MCF 10A (cell line): ENCODE results near the gene SPINT2. TPM values are rescaled to one million over a fixed set of nuclear protein-coding genes. Genes with fewer than 3 reads are reported as not detected.

ENCODE experiments used
- BruUV-seq: library from RNA; stranded (reverse); fragments of 400-500 nt; replicated peaks from 2 replicates; lab custom pipeline; 2021; lab: Mats Ljungman, UMichigan
- CTCF ChIA-PET: fragments of 300-600 bp; sonication (Branson Sonifier 250); formaldehyde crosslinking; extraction: SDS; loops from one replicate; lab custom pipeline; 2021; ENCODE audit warnings: antibody characterized with exemption, inconsistent platforms; lab: Yijun Ruan, JAX
- POLR2A ChIA-PET: fragments of 300-600, 350-650 bp; sonication (Branson Sonifier 250); formaldehyde crosslinking; extraction: SDS; loops from one replicate; lab custom pipeline; 2020; ENCODE audit warnings: antibody characterized with exemption, inconsistent platforms; lab: Yijun Ruan, JAX
- DNase-seq: peaks from one replicate; pipeline ENCODE4 v3.0.0-alpha.2; 2018; ENCODE audit not compliant: unreplicated experiment
- H3K27ac Mint-ChIP-seq: one replicate; pipeline ENCODE4 v1.8.0; 2022; ENCODE audit warnings: mild to moderate bottlenecking, low read depth, mixed read lengths; ENCODE audit not compliant: unreplicated experiment
- H3K27me3 Mint-ChIP-seq: one replicate; pipeline ENCODE4 v1.8.0; 2022; ENCODE audit warnings: mixed read lengths; ENCODE audit not compliant: insufficient read depth, unreplicated experiment
- H3K36me3 Mint-ChIP-seq: one replicate; pipeline ENCODE4 v1.8.0; 2022; ENCODE audit warnings: mild to moderate bottlenecking, moderate library complexity, mixed read lengths; ENCODE audit not compliant: insufficient read depth, unreplicated experiment
- H3K4me1 Mint-ChIP-seq: one replicate; pipeline ENCODE4 v1.8.0; 2022; ENCODE audit warnings: mixed read lengths; ENCODE audit not compliant: insufficient read depth, unreplicated experiment
- H3K4me3 Mint-ChIP-seq: one replicate; pipeline ENCODE4 v1.8.0; 2022; ENCODE audit warnings: mild to moderate bottlenecking, moderate library complexity, mixed read lengths; ENCODE audit not compliant: unreplicated experiment
- H3K9me3 Mint-ChIP-seq: one replicate; pipeline ENCODE4 v1.8.0; 2022; ENCODE audit warnings: mixed read lengths; ENCODE audit not compliant: unreplicated experiment
- CTCF ChIP-seq: fragments of 200-600 bp; IDR thresholded peaks from one replicate; pipeline ENCODE4 v1.8.0; 2022; ENCODE audit warnings: antibody characterized with exemption, mild to moderate bottlenecking; ENCODE audit not compliant: unreplicated experiment
- intact Hi-C: fragments of 100-400 bp; cut with micrococcal nuclease; formaldehyde crosslinking; loops from 2 replicates; pipeline ENCODE4 v1.14.1; 2022
- total RNA-seq: library from RNA; stranded (reverse); gene quantifications from 2 replicates; pipeline ENCODE4 v1.2.3, GENCODE V29; 2022

Gene SPINT2
- total RNA-seq, 1 experiment from 2014 or later = 333 TPM

GRCh38 chr19:38251564-38252051 lies 12.8 kb upstream of the SPINT2 start:
- Mint-ChIP-seq H3K27me3 (no peaks in the 10 kb centered on the region), H3K4me3 (peak overlapping the region; percentile 3), H3K4me1 (peaks cover 11% of the 10 kb centered on the region), H3K27ac (peak overlapping the region; percentile 57), H3K9me3 (no peaks in the 10 kb centered on the region), H3K36me3 (no peaks in the 10 kb centered on the region)
- ChIA-PET CTCF (interaction anchor here (0.6 to 2.2 kb wide), 9 partner anchors 8 to 353 kb away, joined by 3 to 8 read pairs (median 4); partner anchors contain the start of gene CATSPERG), POLR2A (interaction anchor here (0.7 to 1.4 kb wide), 5 partner anchors 7 to 70 kb away, joined by 3 to 9 read pairs (median 3); partner anchors contain the start of gene SPINT2)
- intact Hi-C loops = no loop called here
- no peak for DNase-seq
- TF ChIP-seq CTCF = no peak
- no TSS peak for BruUV-seq

- no TSS peak for BruUV-seq
- ChIA-PET CTCF (interaction anchor here (0.6 to 2.2 kb wide), 4 partner anchors 9 to 350 kb away, joined by 3 to 8 read pairs (median 4); no protein-coding TSS in a partner anchor), POLR2A (interaction anchor here (1.1 to 1.4 kb wide), 3 partner anchors 12 to 69 kb away, joined by 3 to 9 read pairs (median 8); partner anchors contain the start of gene SPINT2)
- no peaks in the 10 kb centered on the region for H3K9me3 Mint-ChIP-seq
- DNase-seq = no peak
- intact Hi-C loops = no loop called here
- no peak for TF ChIP-seq CTCF
- H3K27me3 Mint-ChIP-seq = no peaks in the 10 kb centered on the region
- H3K27ac Mint-ChIP-seq = peak overlapping the region; percentile 57
- H3K4me3 Mint-ChIP-seq = no peak overlapping the region
- H3K36me3 Mint-ChIP-seq = no peaks in the 10 kb centered on the region
- H3K4me1 Mint-ChIP-seq = peaks cover 11% of the 10 kb centered on the region
Measured at GRCh38 chr19:38252385-38252784, 12.0 kb upstream of the SPINT2 start.

GRCh38 chr19:38252941-38253691 lies 11.3 kb upstream of the SPINT2 start:
- Mint-ChIP-seq H3K27me3 (no peaks in the 10 kb centered on the region), H3K4me3 (no peak overlapping the region), H3K4me1 (peaks cover 11% of the 10 kb centered on the region), H3K27ac (no peak overlapping the region), H3K36me3 (no peaks in the 10 kb centered on the region), H3K9me3 (no peaks in the 10 kb centered on the region)
- no peak for DNase-seq
- CTCF ChIA-PET = interaction anchor here (1.2 to 2.2 kb wide), 2 partner anchors 10 to 11 kb away, joined by 3 to 8 read pairs; no protein-coding TSS in a partner anchor
- intact Hi-C loops = no loop called here
- POLR2A ChIA-PET = no interaction called here
- no TSS peak for BruUV-seq
- TF ChIP-seq CTCF = no peak

DNA sequence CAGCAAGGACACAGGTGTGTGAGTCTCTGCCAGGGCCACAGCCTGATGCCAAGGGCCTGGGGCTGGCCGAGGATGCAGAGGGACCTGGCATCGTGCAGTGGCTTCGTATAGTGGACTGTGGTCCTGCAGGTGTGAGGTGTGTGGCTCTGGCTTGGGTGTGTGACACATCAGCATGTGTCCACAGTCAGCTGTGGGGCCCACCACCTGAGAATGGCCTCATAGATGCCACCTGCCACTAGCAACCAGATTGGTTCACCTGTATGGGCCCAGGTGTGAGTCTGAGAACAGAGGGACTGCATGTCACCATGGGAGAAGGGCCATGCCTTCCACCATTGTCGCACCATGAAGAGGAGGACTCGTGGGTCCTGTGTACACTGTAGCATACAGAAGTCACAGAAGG lies 10.6 kb upstream of the SPINT2 start:
- ChIA-PET POLR2A (no interaction called here), CTCF (interaction anchor here (2.2 kb wide), 1 partner anchor 10 kb away, joined by 8 read pairs; no protein-coding TSS in a partner anchor)
- no peak for DNase-seq
- H3K9me3 Mint-ChIP-seq = no peaks in the 10 kb centered on the region
- H3K27me3 Mint-ChIP-seq = no peaks in the 10 kb centered on the region
- no peak for TF ChIP-seq CTCF
- H3K36me3 Mint-ChIP-seq = no peaks in the 10 kb centered on the region
- intact Hi-C loops = no loop called here
- H3K27ac Mint-ChIP-seq = no peak overlapping the region
- H3K4me1 Mint-ChIP-seq = peaks cover 11% of the 10 kb centered on the region
- H3K4me3 Mint-ChIP-seq = no peak overlapping the region
- no TSS peak for BruUV-seq
